DMS153 (cell line): Measurements from ENCODE around the gene FOXM1.
"Not testable (repeated sequence)": the region's sequence is repeated elsewhere in the genome, so short reads cannot be mapped to it uniquely, and the experiment has no call there.

Experiments
- DNase-seq: peaks from one replicate; lab custom pipeline; 2025; lab: John Stamatoyannopoulos, UW

FOXM1 gene

GRCh38 chr12:2884810-2885209, 7.8 kb upstream of the FOXM1 start:
- DNase-seq, result no peak

DNA sequence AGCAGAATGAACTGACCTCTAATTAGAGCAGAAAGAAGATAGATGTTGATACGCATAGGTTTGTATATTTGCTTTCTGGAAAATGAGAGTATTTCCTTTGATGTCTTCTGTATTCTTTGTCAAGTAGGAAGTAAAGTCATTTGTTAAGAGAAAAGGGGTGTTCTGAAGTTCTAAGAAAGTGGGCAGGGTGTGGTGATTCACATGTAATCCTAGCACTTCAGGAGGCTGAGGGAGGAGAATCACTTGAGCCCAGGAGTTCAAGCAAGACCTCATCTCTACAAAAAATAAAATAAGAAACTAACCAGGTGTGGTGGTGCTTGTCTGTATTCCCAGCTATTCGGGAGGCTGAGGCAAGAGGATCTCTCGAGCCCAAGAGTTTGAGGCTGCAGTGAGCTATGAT, 2.9 kb upstream of the FOXM1 start:
- DNase-seq, result no peak

DNA sequence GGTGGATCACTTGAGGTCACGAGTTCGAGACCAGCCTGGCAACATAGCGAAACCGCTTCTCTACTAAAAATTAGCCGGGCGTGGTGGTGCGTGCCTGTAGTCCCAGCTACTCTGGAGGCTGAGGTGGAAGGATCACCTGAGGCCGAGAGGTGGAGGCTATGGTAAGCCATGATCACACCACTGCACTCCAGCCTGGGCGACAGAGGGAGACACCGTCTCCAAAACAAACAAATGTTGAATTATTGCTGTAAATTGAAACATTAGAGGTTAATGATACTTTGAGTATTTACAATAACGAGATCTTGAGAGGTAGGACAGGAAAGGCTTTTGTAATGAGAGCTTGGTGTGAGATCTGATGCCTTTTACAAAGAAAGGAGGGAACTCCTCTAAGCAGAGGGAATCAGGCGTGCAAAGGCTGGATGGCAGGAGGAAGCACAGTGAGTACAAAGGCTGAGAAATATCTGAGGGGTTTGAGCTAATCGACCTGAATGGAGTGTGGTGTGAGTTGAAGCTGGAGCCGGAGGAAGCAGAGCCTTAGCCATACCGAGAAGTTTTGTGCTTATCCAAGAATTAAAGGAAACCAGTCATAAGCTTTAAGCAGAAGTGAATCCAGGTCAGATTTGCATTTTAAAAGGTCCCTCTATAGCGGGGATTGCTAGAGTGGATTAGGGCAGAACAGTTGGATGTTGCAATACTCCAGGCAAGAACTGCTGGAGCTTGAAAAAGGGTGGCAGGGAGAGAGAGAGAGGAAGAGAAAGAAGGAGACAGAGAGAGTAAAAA, 1.2 kb upstream of the FOXM1 start:
- DNase-seq, result peak; percentile 88

GRCh38 chr12:2876431-2877046, 435 bp downstream of the FOXM1 start:
- no peak for DNase-seq

- DNase-seq, result not testable (repeated sequence)
These were observed 7.9 kb downstream of the FOXM1 start for GRCh38 chr12:2868986-2869632.

DNA sequence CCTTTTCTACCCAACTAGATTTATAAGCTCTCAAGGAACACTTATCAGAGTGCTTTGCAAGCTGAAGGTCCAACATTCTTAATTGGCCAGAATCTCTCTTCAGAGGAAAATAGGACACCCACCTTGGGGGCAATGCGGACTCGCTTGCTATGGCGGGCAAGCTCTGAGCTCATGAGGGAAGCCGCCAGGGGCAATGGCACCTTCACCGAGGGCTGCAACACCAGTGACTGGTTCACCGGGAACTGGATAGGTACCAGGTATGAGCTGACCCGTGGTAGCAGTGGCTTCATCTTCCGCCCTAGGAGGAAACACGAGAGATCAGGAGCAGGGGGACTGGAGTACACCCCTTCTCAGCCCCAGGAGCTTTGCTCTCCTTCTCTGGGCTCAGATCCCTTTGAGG, 12.8 kb downstream of the FOXM1 start:
- DNase-seq, result no peak

DNA sequence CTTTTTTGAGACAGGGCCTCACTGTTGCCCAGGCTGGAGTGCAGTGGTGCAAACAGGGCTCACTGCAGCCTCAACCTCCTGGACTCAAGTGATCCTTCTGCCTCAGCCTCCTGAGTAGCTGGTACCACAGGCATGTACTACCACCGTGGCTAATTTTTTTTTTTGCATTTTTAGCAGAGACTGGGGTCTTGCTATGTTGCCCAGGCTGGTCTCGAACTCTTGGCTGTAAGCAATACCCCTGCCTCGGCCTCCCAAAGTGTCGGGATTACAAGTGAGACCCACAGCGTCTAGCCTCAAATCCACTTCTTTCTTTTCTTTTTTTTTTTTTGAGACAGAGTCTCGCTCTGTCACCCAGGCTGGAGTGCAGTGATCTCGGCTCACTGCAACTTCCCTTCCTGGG, 13.6 kb downstream of the FOXM1 start:
- DNase-seq, result not testable (repeated sequence)

DNA sequence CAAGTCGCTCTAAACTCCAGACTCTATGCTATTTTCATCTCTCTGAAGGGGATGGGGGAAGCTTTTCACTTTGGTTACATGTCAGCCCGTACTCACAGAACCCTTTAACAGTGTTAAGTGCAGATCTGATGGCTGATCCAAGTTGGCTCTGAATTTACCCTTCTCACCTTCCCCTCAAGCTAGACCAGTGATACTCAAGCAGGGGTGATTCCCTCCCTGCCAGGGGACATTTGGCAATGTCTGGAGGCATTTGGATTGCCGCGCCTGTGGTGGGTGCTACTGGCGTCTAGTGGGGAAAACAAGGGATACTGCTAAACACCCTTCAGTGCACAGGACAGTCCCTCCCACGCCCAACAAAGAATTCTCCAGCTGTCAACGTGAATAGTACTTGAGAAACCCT, 14.1 kb downstream of the FOXM1 start:
- DNase-seq, result no peak

DNA sequence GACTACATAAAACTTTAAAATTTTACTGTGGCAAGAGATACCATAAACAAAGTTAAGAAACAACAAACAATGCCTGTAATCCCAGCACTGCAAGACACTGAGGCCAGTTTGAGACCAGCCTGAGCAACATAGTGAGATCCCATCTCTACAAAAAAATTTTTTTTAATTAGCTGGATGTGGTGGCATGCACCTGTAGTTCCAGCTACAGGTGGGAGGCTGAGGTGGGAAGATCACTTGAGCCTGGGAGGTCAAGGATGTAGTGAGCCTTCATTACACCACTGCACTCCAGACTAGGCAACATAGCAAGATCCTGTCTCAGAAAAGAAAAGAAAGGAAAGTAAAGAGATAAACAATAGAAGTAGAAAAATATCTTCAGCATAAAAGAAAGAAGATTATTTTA, 16.8 kb downstream of the FOXM1 start:
- no peak for DNase-seq

- no peak for DNase-seq
These were observed 18.0 kb downstream of the FOXM1 start for GRCh38 chr12:2858944-2859421.

DNA sequence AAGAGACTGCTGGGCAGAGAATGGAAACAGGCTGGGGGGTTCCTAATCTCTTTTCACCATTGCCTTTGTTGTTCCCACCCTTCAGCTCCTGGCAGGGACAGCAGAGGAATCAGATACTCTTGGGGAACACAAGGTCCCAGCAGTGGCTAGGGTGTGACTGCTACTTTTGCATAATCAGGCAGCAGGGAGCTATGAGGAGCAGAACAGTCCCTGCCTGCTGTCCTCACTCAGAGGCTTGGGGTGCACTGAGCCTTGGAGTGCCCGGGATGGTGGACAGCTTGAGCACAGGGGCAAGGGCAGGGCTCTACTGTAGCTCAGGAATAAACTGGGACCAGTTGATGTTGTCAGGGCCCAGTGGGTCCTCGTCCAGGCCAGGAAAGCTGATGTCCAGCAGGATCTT, 18.6 kb downstream of the FOXM1 start:
- DNase-seq, result no peak

GRCh38 chr12:2857576-2857975, 19.4 kb downstream of the FOXM1 start:
- no peak for DNase-seq

- DNase-seq, result peak; percentile 13
These were observed 19.9 kb downstream of the FOXM1 start, which contains the start of gene TEX52 for GRCh38 chr12:2857021-2857431. TEX52 (minus strand) TSS chr12:2857039; CDS start chr12:2857026, 13 bp downstream.

- no peak for DNase-seq
These were observed 20.9 kb downstream of the FOXM1 start for GRCh38 chr12:2856051-2856450.

DNA sequence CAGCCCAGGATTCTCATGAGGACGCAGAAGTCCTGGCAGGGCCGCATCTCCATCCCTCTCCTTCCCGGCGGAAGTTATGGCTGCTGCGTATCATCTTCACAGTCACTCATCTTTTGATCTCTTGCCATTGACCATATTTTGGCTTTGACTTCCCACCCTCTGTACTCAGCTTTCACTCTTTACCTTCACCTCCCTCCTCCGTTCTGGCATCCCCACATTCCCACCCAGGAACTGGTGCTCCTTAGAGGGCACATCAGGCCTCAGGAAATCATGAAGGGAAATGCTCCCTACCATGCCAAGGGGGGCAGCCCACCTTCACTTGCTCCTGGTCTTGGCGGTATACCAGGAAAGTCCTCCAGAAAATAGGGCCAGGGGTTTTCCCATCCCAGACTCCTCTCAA, 21.4 kb downstream of the FOXM1 start:
- DNase-seq, result no peak

DNA sequence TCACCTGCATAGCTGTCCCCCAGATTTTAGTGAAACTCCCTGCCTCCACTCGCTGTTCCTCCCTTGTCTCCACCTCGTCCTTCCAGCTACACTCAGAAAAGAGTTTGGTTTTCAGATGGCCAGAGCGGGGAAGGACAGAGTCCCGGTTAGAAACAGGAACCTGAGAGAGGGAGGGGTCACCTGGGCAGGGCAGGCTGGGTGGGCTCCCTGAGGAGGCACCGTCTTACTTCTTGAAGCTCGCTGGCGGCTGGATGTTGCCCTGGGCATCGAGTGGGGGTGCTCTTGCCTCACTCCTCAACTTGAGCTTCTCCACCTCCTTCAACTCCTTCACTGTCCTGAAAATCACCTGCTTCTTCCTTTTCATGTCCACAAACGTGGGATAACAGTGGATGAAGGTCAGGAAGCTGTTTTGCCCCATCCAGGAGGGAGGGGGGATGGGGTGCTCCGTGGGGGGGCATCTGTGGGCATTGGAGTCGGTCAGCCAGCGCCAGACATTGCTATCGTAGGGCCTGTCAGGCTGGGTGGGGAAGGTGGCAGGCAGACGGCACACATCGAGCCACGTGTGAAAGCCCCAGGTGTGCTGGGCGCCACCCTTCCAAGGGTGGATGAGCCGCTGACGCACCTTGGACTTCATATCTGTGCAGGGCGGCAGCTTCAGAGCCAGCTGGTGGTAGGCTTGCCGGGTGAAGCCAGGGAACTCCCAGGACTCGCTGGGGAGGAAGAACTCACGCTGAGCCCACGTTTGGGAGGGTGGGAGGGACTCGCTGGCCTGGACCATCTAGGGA, 22.1 kb downstream of the FOXM1 start:
- DNase-seq, result no peak

DNA sequence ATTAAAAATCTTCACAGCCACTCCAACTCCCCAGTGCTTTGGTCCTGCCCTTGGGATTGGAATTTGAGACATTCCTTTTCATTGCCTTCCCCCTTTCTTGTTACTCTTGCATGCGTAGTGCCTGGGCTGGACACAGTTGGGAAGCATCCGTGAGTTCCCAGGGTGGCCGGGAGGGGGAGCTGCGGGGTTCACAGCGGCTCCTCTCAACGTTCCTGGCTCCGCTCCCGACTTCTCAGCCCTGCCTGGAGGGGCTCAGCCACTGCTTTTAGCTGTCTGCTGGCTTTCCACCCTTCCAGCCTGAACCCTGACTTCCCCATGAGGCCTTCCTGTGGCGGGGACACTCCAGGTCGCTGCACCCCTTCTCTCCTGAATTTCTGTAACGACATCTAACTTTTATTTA, 23.3 kb downstream of the FOXM1 start:
- no peak for DNase-seq

DNA sequence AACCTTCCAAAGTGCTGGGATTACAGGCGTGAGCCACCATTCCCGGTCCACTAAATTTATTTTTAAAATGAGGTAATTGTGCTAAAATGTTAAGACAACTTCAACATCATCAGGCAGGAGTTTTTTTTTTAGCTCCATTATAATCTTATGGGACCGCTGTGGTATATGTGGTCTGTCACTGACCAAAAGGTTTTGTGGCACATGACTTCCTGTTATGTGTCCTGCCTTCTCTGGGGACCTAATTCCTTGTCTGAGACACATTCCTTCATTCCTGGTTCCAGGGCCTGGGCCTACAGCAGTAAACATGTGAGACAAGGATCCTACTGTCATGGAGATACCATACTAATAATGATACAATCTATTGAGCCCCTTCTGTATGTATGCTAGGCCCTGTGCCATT, 25.0 kb downstream of the FOXM1 start:
- DNase-seq, result no peak

- DNase-seq, result no peak
These were observed 31.7 kb downstream of the FOXM1 start for GRCh38 chr12:2845280-2845679.

DNA sequence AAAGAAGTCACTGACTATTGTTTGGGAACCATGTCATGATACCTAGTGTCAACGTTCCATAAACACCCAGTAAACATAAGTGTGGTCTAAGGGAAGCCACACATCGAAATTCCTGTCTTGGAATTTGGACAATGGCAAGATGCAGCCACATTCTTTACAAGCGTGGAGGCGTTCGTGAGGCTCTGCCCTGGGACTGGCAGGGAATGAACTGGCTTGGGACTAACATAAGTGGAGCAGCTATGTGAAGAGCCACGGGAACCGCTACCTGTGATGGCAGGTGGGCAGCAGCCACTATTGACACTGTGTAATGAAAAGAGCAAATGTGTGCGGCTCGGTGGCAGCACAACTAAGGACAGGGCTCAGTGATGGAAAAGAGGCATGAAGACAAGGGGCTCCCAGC, 32.2 kb downstream of the FOXM1 start:
- DNase-seq, result no peak

DNA sequence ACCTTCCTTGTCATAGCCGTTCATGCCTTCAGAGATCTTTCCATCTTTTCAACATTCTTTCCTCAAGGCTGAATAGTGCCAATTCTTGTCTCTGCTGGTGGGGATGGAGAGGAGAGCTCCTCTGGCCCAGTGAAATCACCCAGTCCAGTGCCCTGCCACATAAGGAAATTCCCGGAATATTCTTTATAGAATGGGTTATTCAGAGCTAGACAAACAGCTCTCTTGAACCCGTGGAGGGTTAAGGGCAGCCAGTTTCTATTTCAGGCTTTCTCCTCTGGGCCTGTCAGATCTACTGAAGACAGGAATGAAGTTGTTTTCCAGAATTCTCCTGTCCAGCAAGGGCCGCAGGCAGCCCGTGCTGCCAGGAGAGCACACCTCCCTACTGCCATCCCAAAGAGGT, 34.0 kb downstream of the FOXM1 start:
- DNase-seq, result no peak

- DNase-seq, result no peak
These were observed 35.8 kb downstream of the FOXM1 start for GRCh38 chr12:2841056-2841650.
